Measurements from ENCODE around the gene ADGRV1.
"Not testable (repeated sequence)": the region's sequence is repeated elsewhere in the genome, so short reads cannot be mapped to it uniquely, and the experiment has no call there.

The ADGRV1 gene

GRCh38 chr5:90548069-90548593 lies 10.5 kb upstream of the ADGRV1 start:
- peak in 4 of 10 donors; percentile 16 to 68 (median 40) for DNase-seq

GRCh38 chr5:90549223-90549622 lies 9.4 kb upstream of the ADGRV1 start:
- no peak for DNase-seq
- intact Hi-C loops (cut with DNase I), result no loop called here

More at GRCh38 chr5:90548069-90548593, 10.5 kb upstream of the ADGRV1 start:
- intact Hi-C loops (cut with DNase I), result no loop called here

GRCh38 chr5:90549729-90550275 lies 8.8 kb upstream of the ADGRV1 start:
- intact Hi-C loops (cut with DNase I), result no loop called here
- no peak for DNase-seq

- intact Hi-C loops (cut with DNase I), result no loop called here
- DNase-seq, result no peak
Measured at GRCh38 chr5:90550963-90551362, 7.6 kb upstream of the ADGRV1 start.

GRCh38 chr5:90551376-90551775 lies 7.2 kb upstream of the ADGRV1 start:
- intact Hi-C loops (cut with DNase I), result no loop called here
- no peak for DNase-seq

GRCh38 chr5:90553711-90554110 lies 4.9 kb upstream of the ADGRV1 start:
- no peak for DNase-seq
- intact Hi-C loops (cut with DNase I), result no loop called here

- DNase-seq, result no peak
- intact Hi-C loops (cut with DNase I), result no loop called here
Measured at GRCh38 chr5:90554358-90555006, 4.1 kb upstream of the ADGRV1 start.

- intact Hi-C loops (cut with DNase I), result no loop called here
- DNase-seq, result no peak
Measured at GRCh38 chr5:90555666-90556065, 2.9 kb upstream of the ADGRV1 start.

GRCh38 chr5:90557391-90557790 lies 1.2 kb upstream of the ADGRV1 start:
- intact Hi-C loops (cut with DNase I), result no loop called here
- DNase-seq, result no peak

- intact Hi-C loops (cut with DNase I), result no loop called here
- no peak for DNase-seq
Measured at GRCh38 chr5:90557871-90558270, 726 bp upstream of the ADGRV1 start.

GRCh38 chr5:90560771-90561170 lies 2.2 kb downstream of the ADGRV1 start:
- intact Hi-C loops (cut with DNase I), result no loop called here
- DNase-seq, result no peak

- DNase-seq, result no peak
- intact Hi-C loops (cut with DNase I), result no loop called here
Measured at GRCh38 chr5:90561766-90562165, 3.2 kb downstream of the ADGRV1 start.

- intact Hi-C loops (cut with DNase I), result no loop called here
- no peak for DNase-seq
Measured at GRCh38 chr5:90562341-90562740, 3.7 kb downstream of the ADGRV1 start.

- no peak for DNase-seq
- intact Hi-C loops (cut with DNase I), result no loop called here
Measured at GRCh38 chr5:90563108-90563507, 4.5 kb downstream of the ADGRV1 start.

- DNase-seq, result no peak
- intact Hi-C loops (cut with DNase I), result no loop called here
Measured at GRCh38 chr5:90565491-90565890, 6.9 kb downstream of the ADGRV1 start.

GRCh38 chr5:90569084-90569483 lies 10.5 kb downstream of the ADGRV1 start:
- no peak for DNase-seq
- intact Hi-C loops (cut with DNase I), result no loop called here

- intact Hi-C loops (cut with DNase I), result no loop called here
- no peak for DNase-seq
Measured at GRCh38 chr5:90570034-90570433, 11.4 kb downstream of the ADGRV1 start.

GRCh38 chr5:90571147-90571773 lies 12.7 kb downstream of the ADGRV1 start:
- DNase-seq, result no peak
- intact Hi-C loops (cut with DNase I), result no loop called here

- DNase-seq, result no peak
- intact Hi-C loops (cut with DNase I), result no loop called here
Measured at GRCh38 chr5:90575712-90576111, 17.1 kb downstream of the ADGRV1 start.

- intact Hi-C loops (cut with DNase I); DNase-seq: not testable (repeated sequence)
Measured at GRCh38 chr5:90576566-90576965, 18.0 kb downstream of the ADGRV1 start.

- intact Hi-C loops (cut with DNase I); DNase-seq: not testable (repeated sequence)
Measured at GRCh38 chr5:90579905-90580304, 21.3 kb downstream of the ADGRV1 start.

- intact Hi-C loops (cut with DNase I), result no loop called here
- no peak for DNase-seq
Measured at GRCh38 chr5:90581956-90582355, 23.4 kb downstream of the ADGRV1 start.
